Pancreas (tissue), 10 donors: ENCODE measurements around the gene TUBA8. TPM values are rescaled to one million over a fixed set of nuclear protein-coding genes. Genes with fewer than 3 reads are reported as not detected.
"Not testable (repeated sequence)": the region's sequence is repeated elsewhere in the genome, so short reads cannot be mapped to it uniquely, and the experiment has no call there.

ENCODE experiments used
- ATAC-seq, 4 donors: fragments of 200-7000 bp; cut with Tn5 transposase; one replicate each; pipeline versions ENCODE4 v1.8.0 to v1.9.1; 2020; ENCODE audit warnings: mild to moderate bottlenecking in 4 of 4, moderate library complexity in 4 of 4
- DNase-seq, 6 donors: peaks; one replicate each; pipeline ENCODE4 v3.0.0-alpha.2; 2020
- FAIRE-seq: peaks from 2 replicates; lab custom pipeline; 2012; peaks lifted over from hg19 to GRCh38; lab: Jason Lieb, UNC
- H3K27ac ChIP-seq, 4 donors: fragments of 200-600 bp; sonication (generic); 1 replicate in 3 of 4; 2 replicates in 1 of 4; pipeline versions ENCODE4 v1.5.0 to v1.8.0; 2020
- H3K27me3 ChIP-seq, 4 donors: fragments of 200-600 bp; one replicate each; pipeline ENCODE4 v1.8.0; 2021
- H3K36me3 ChIP-seq, 3 donors: fragments of 200-600 bp; sonication (generic) in 1 of 3; one replicate each; pipeline versions ENCODE4 v1.5.0 to v1.8.0; 2020 to 2021
- H3K4me1 ChIP-seq, 3 donors: fragments of 200-600 bp; one replicate each; pipeline ENCODE4 v1.8.0; 2021
- H3K4me3 ChIP-seq, 4 donors: fragments of 200-600 bp; sonication (generic) in 2 of 4; one replicate each; pipeline versions ENCODE4 v1.5.0 to v1.8.0; 2020 to 2021
- H3K9me3 ChIP-seq, 4 donors: fragments of 200-600 bp; one replicate each; pipeline ENCODE4 v1.8.0; 2021
- WGBS, 2 donors: extraction: QIAGEN DNeasy Blood & Tissue Kit; methylation state at CpG; one replicate each; pipeline ENCODE4 v1.1.7; 2013; 5-methylcytosine and 5-hydroxymethylcytosine counted together
- intact Hi-C, 3 donors: fragments of 100-400 bp; cut with DNase I; formaldehyde crosslinking; loops; one replicate each; pipeline versions ENCODE4 v1.11.1 to v1.14.2; 2022
- polyA plus RNA-seq, 2 donors: library from polyadenylated mRNA; stranded (reverse); fragments of 200-250 nt; gene quantifications; one replicate each; pipeline ENCODE4 v1.2.3, GENCODE V29; 2013
- total RNA-seq, 6 donors: library from RNA; stranded (reverse); fragmentation: NEBNext Ultra II Directional in 4 of 6; extraction: Animal tissue kit (Norgen Biotek cat#: 25700) in 4 of 6; gene quantifications; one replicate each; pipeline versions ENCODE4 v1.2.1 to v1.2.4, GENCODE V29; 2021 to 2023
- TF ChIP-seq, protein P1 (sequence below), 4 donors: fragments of 200-600 bp; sonication (generic) in 3 of 4; IDR thresholded peaks; one replicate each; pipeline versions ENCODE4 v1.5.0 to v1.8.0; 2021; ENCODE audit warnings: antibody characterized with exemption in 4 of 4
- donor health status: healthy with polysubstance abuse.
- donor health status: DM: no; HTN: no; CAD: no; lungs with moderate emphysema.
- donor health status: DM: no; HTN: no; CAD: no.
- donor health status: control.
- donor health status: control.
- donor health status: Bipolar disorder and iron deficiency.
- donor health status: DM: yes; HTN: yes; CAD: no.
- donor health status: DM: no; HTN: no; CAD: no.
- donor health status: DM: no; HTN: no; CAD: no.
- donor health status: DM: yes; HTN: yes; CAD: no.

TUBA8 gene
- total and polyA plus RNA-seq, 8 donors, result 1.5 to 5.4 (median 2.1) TPM

DNA sequence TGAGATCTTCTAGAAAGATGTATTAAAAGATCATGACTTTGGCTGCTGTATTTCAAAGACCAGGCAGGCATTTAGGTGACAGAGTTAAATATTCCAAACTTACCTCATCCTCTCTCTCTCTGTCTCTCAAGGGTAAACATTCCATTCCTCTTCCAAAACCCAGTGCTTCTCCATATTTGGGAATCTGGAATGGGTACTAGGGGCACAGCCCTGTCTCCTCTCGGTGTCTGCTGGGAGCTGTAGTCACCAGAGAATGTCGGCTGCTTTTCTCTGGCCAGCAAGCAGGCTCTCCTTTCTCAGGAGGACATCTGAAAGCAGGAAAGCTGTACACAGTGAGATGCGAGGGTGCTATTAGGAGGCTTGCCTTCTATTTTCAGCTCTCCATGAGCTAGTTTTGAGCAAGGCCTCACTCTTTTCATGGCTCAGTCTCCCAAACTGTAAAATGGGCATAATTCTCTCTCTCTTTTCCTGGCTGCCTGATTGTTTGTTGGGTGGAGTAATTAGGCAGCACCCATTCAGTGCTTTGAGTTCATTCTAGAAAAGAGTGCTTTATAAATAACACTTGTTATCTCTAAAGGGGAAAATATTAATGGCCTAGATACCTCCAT is 42.1 kb upstream of the TUBA8 start:
- DNase-seq, result no peak
- intact Hi-C loops, result no loop called here

DNA sequence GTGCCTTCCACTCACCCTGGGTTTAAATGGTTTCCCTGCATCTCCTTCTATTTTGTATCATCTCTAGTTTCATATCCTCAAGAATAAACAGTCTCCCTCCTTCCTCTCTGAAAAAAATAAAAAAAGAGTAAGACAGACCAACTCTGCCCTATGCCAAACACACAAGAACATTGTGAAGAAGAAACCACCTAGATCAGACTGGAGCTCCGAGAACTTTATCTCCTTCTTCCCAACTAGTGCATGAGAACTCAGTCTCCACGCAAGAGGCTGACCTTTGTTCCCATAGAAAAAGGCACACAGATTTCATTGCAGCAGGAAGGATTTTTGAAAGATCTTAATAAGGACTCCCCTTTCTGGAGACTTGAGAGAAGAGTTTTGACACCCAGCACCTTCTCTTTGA is 41.6 kb upstream of the TUBA8 start:
- FAIRE-seq, result no peak
- WGBS, 2 donors, result 60 to 61% methylated on average over 2 of the region's 2 CpGs
- ATAC-seq, result no peak

More for the DNA sequence above, 42.1 kb upstream of the TUBA8 start:
- H3K4me3 ChIP-seq, result no peak overlapping the region
- TF ChIP-seq, protein P1, sequence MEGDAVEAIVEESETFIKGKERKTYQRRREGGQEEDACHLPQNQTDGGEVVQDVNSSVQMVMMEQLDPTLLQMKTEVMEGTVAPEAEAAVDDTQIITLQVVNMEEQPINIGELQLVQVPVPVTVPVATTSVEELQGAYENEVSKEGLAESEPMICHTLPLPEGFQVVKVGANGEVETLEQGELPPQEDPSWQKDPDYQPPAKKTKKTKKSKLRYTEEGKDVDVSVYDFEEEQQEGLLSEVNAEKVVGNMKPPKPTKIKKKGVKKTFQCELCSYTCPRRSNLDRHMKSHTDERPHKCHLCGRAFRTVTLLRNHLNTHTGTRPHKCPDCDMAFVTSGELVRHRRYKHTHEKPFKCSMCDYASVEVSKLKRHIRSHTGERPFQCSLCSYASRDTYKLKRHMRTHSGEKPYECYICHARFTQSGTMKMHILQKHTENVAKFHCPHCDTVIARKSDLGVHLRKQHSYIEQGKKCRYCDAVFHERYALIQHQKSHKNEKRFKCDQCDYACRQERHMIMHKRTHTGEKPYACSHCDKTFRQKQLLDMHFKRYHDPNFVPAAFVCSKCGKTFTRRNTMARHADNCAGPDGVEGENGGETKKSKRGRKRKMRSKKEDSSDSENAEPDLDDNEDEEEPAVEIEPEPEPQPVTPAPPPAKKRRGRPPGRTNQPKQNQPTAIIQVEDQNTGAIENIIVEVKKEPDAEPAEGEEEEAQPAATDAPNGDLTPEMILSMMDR (IDR thresholded peaks at IDR 0.05), result no peak
- no peaks in the 10 kb centered on the region for H3K9me3 ChIP-seq
- ATAC-seq, result peak in 1 of 4 donors; percentile 34
- no peak for FAIRE-seq
- H3K27ac ChIP-seq, result peak overlapping the region in 1 of 4 donors; percentile 23
- no peaks in the 10 kb centered on the region for H3K4me1 ChIP-seq
- H3K36me3 ChIP-seq, result no peaks in the 10 kb centered on the region
- no peaks in the 10 kb centered on the region for H3K27me3 ChIP-seq
- WGBS, 2 donors, result 62 to 64% methylated on average over 3 of the region's 3 CpGs

DNA sequence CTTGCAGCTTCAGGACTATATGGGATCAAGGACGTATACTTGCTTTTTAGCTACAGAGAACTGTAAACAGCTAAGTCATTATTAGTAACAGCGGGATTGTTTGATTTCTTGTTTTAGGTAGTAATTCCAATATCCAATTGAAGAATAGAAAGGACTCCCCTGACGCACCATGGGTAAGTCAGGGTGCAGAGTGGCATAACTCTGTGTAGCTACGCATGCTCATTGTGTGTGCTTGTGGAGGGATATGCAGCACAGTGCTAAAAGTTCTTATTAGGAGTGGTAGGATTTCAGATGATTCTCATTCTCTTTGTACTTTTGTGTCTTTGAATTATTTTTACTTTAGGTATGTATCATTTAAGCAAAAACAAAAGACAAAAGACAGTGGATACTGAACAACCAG is 40.6 kb upstream of the TUBA8 start:
- H3K36me3 ChIP-seq, result no peaks in the 10 kb centered on the region
- FAIRE-seq (no peak), ATAC-seq (no peak), DNase-seq (no peak)
- H3K4me1 ChIP-seq, result no peaks in the 10 kb centered on the region
- H3K4me3 ChIP-seq, result no peak overlapping the region
- H3K27ac ChIP-seq, result no peak overlapping the region
- WGBS, 2 donors, result 84 to 93% methylated on average over 4 of the region's 4 CpGs
- no peaks in the 10 kb centered on the region for H3K9me3 ChIP-seq
- intact Hi-C loops, result loop anchor here in 2 of 3 donors (5.0 to 10.0 kb wide), 2 partner anchors 165 to 243 kb away; no protein-coding TSS in a partner anchor
- TF ChIP-seq, protein P1 (IDR thresholded peaks at IDR 0.05), result no peak
- H3K27me3 ChIP-seq, result no peaks in the 10 kb centered on the region

More for the DNA sequence above, 41.6 kb upstream of the TUBA8 start:
- TF ChIP-seq, protein P1 (IDR thresholded peaks at IDR 0.05), result no peak
- H3K27ac ChIP-seq, result peak overlapping the region in 1 of 4 donors; percentile 23
- H3K4me3 ChIP-seq, result no peak overlapping the region
- intact Hi-C loops, result no loop called here
- no peaks in the 10 kb centered on the region for H3K36me3 ChIP-seq
- no peaks in the 10 kb centered on the region for H3K4me1 ChIP-seq
- no peaks in the 10 kb centered on the region for H3K27me3 ChIP-seq
- no peak for DNase-seq
- no peaks in the 10 kb centered on the region for H3K9me3 ChIP-seq

DNA sequence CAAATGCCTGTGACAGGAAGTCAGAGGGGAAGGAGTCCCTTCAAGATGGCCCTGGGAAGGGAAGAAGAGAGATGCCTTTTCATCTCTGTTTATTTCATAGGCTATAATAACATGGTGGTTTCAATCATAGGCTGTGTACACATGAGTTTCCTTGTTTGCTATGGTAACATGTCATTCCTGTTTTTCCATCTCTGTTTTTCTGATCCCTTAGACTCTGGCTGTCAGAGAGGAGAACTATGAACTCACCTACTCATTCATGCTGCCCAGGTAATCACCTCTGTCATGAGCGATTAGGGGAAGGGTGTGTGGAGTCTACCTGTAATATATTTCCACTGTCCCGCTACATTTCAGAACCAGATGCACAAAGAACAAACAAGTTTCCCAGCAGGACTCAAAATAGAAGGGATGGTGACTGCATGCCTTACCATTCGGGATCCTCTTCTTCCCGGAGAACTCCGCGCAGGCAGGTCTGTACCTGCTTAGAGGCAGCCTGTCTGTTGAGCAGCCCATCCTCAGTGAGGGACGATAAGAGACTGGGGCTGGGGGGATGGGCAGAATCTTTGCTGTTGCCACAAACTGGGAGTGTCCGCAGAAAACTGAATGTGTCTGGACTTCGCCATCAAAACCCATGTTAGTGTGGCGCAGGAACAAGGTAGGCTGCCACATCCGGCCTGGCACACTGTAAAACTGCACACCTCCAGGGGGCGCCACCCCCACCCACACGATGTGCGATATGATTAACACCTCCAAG is 39.9 kb upstream of the TUBA8 start:
- WGBS, 2 donors, result 68 to 73% methylated on average over 14 of the region's 14 CpGs
- H3K27ac ChIP-seq, result no peak overlapping the region
- no peaks in the 10 kb centered on the region for H3K4me1 ChIP-seq
- no peaks in the 10 kb centered on the region for H3K36me3 ChIP-seq
- no peaks in the 10 kb centered on the region for H3K9me3 ChIP-seq
- no peak for FAIRE-seq
- peak in 2 of 4 donors; percentile 17 to 32 for ATAC-seq
- TF ChIP-seq, protein P1 (IDR thresholded peaks at IDR 0.05), result no peak
- DNase-seq, result peak in 1 of 6 donors; percentile 49
- H3K4me3 ChIP-seq, result no peak overlapping the region
- H3K27me3 ChIP-seq, result no peaks in the 10 kb centered on the region
- intact Hi-C loops, result loop anchor here in 2 of 3 donors (5.0 to 10.0 kb wide), 2 partner anchors 166 to 243 kb away; no protein-coding TSS in a partner anchor

DNA sequence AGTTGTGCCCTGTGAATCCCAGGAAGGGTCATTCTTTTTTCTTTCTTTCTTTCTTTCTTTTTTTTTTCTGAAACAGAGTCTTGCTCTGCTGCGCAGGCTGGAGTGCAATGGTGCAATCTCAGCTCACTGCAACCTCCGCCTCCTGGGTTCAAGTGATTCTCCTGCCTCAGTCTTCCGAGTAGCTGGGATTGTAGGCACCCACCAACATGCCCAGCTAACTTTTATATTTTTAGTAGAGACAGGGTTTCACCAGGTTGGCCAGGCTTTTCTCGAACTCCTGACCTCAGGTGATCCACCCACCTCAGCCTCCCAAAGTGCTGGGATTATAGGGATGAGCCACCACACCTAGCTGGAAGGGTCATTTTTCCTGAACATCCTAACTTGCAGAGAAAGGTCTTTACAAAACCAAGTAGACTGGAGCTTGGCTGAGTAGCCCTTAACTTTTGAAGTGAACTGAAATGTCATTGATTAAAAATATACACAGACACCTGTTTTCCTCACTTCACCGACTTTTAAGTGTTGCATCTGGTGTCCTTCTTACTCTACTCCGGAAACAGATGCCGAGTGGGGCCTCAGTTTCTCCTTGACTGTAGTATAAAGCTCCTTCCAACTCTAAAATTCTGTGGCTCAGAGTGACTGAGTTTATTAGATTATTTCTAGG is 39.2 kb upstream of the TUBA8 start:
- not testable (repeated sequence) for H3K36me3 ChIP-seq, DNase-seq, H3K27ac ChIP-seq, H3K27me3 ChIP-seq, ATAC-seq, H3K4me3 ChIP-seq, FAIRE-seq, H3K4me1 ChIP-seq, H3K9me3 ChIP-seq
- 76 to 80% methylated on average over 7 of the region's 7 CpGs for WGBS, 2 donors
- intact Hi-C loops, result loop anchor here in 2 of 3 donors (5.0 to 10.0 kb wide), 2 partner anchors 167 to 244 kb away; no protein-coding TSS in a partner anchor
